ENCODE results near the gene SNX1.

Gene SNX1

GRCh38 chr15:64146885-64147681, 51.3 kb downstream of the SNX1 start:
- no peak for DNase-seq

- DNase-seq: no peak
Measured at GRCh38 chr15:64148168-64148567, 52.4 kb downstream of the SNX1 start.

- no peak for DNase-seq
Measured at GRCh38 chr15:64148581-64148980, 52.8 kb downstream of the SNX1 start.

- no peak for DNase-seq
Measured at GRCh38 chr15:64149424-64149823, 53.6 kb downstream of the SNX1 start.

- no peak for DNase-seq
Measured at GRCh38 chr15:64149893-64150578, 54.3 kb downstream of the SNX1 start.

- peak; percentile 71 for DNase-seq
Measured at GRCh38 chr15:64151727-64152506, 56.1 kb downstream of the SNX1 start, which contains the start of gene SNX22. TSS of gene SNX22 (plus strand) at chr15:64151731. CDS start at chr15:64151776, 45 bp downstream.

GRCh38 chr15:64152507-64153387, 57.0 kb downstream of the SNX1 start:
- DNase-seq: peak; percentile 57

- DNase-seq: peak; percentile 89
Measured at GRCh38 chr15:64153480-64154367, 57.9 kb downstream of the SNX1 start.

GRCh38 chr15:64155802-64156651, 60.2 kb downstream of the SNX1 start:
- DNase-seq: no peak

- no peak for DNase-seq
Measured at GRCh38 chr15:64156652-64157331, 61.0 kb downstream of the SNX1 start.

- no peak for DNase-seq
Measured at GRCh38 chr15:64157599-64158125, 61.9 kb downstream of the SNX1 start.

- no peak for DNase-seq
Measured at GRCh38 chr15:64158363-64159134, 62.8 kb downstream of the SNX1 start.

GRCh38 chr15:64161688-64162477, 66.1 kb downstream of the SNX1 start:
- DNase-seq: no peak

- no peak for DNase-seq
Measured at GRCh38 chr15:64162478-64162868, 66.7 kb downstream of the SNX1 start.

- DNase-seq: peak; percentile 96
Measured at GRCh38 chr15:64162869-64163658, 67.3 kb downstream of the SNX1 start, which contains the start of gene PPIB. TSS of gene PPIB (minus strand) at chr15:64163022. CDS start at chr15:64162986, 36 bp downstream.

- DNase-seq: no peak
Measured at GRCh38 chr15:64163659-64164362, 68.0 kb downstream of the SNX1 start.
